ENCODE measurements around the gene CTBS. TPM values are rescaled to one million over a fixed set of nuclear protein-coding genes. Genes with fewer than 3 reads are reported as not detected.

CTBS gene
- total and polyA plus RNA-seq, 2 of the 13 experiments (the other 11 are each of a cell fraction or from before 2014, with no cell fraction given): 4.7 to 12.4 TPM

DNA sequence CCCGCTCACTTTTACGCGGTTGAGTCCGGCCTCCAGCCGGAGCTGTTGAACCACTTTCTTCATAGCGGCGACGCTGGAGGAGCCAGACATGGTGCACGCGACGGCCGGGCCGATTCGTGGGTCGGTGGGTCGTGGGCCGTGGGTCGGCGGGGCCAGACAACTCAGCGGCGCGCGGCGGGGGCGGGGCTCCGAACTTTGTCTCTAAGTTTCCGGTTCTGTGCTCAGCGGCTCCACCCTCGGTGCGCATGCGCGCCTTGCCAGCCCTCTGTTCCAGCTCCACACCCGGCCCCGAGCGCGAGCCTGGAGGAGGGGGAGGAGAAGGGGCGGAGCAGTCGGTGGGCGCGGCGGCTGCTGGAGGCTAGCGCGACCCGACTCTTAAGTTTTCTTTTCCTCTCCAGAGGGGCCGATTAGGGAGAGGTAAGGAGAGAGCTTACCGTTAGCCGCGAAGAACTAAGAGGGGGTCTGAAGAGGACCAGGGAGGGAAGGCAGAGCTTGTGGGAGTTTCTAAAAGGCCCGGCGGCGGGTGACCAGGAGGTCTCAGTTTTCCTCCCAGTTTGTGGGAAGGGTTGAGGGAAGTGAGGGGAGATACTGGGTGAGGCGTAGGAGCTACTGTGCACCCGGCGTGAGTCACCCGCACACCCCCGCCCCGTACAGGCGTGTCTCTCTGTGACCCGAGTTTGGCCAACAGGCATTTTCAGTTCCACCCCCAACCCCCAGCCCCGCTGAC, 68.1 kb downstream of the CTBS start, which contains the start of the genes GNG5 and SPATA1 (continued):
- TF ChIP-seq, protein P1, sequence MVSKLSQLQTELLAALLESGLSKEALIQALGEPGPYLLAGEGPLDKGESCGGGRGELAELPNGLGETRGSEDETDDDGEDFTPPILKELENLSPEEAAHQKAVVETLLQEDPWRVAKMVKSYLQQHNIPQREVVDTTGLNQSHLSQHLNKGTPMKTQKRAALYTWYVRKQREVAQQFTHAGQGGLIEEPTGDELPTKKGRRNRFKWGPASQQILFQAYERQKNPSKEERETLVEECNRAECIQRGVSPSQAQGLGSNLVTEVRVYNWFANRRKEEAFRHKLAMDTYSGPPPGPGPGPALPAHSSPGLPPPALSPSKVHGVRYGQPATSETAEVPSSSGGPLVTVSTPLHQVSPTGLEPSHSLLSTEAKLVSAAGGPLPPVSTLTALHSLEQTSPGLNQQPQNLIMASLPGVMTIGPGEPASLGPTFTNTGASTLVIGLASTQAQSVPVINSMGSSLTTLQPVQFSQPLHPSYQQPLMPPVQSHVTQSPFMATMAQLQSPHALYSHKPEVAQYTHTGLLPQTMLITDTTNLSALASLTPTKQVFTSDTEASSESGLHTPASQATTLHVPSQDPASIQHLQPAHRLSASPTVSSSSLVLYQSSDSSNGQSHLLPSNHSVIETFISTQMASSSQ (IDR thresholded peaks at IDR 0.05; ENCODE audit: low read depth): no peak
- TF ChIP-seq, protein P1 (CRISPR knock-in tag; IDR thresholded peaks at IDR 0.05; ENCODE audit: borderline replicate concordance): peak; percentile 17; the same call in 1 of the 2 replicates
- peak; percentile 48; the same call in 1 of the 2 replicates for TF ChIP-seq ZNF343 (CRISPR knock-in tag; IDR thresholded peaks at IDR 0.05)
- TF ChIP-seq FOXA3 (CRISPR knock-in tag; IDR thresholded peaks at IDR 0.05): 0 out of 2 replicates have a peak, but pooled peaks have one; percentile 7
- peak; percentile 84 for TF ChIP-seq HIVEP1 (CRISPR knock-in tag; IDR thresholded peaks at IDR 0.05)
- TF ChIP-seq SAP130 (CRISPR knock-in tag; IDR thresholded peaks at IDR 0.05; ENCODE audit: low read depth): peak; percentile 70
- TF ChIP-seq DMAP1 (CRISPR knock-in tag; IDR thresholded peaks at IDR 0.05): peak; percentile 74; the same call in 1 of the 2 replicates
- peak; percentile 73 for TF ChIP-seq HNRNPLL (IDR thresholded peaks at IDR 0.05; ENCODE audit: low read depth, low read length, poor library complexity, severe bottlenecking)
- TF ChIP-seq TCF12 (IDR thresholded peaks at IDR 0.05): no peak
- 0 out of 2 replicates have a peak, but pooled peaks have one; percentile 61 for TF ChIP-seq TCF12 (CRISPR knock-in tag; IDR thresholded peaks at IDR 0.05)
- peak; percentile 97 for TF ChIP-seq FOSL2 (CRISPR knock-in tag; IDR thresholded peaks at IDR 0.05)
- TF ChIP-seq ZNF772 (CRISPR knock-in tag; IDR thresholded peaks at IDR 0.05): 0 out of 2 replicates have a peak, but pooled peaks have one; percentile 39
- TF ChIP-seq ARID3A (IDR thresholded peaks at IDR 0.05; ENCODE audit: low read depth, low read length): no peak
- TF ChIP-seq POLR2AphosphoS5 (IDR thresholded peaks at IDR 0.05; ENCODE audit: low read depth, low read length): peak; percentile 76
- TF ChIP-seq SP1 (IDR thresholded peaks at IDR 0.05): no peak
- peak; percentile 69 for TF ChIP-seq SP1 (CRISPR knock-in tag; IDR thresholded peaks at IDR 0.05)
- TF ChIP-seq KMT2A (CRISPR knock-in tag; IDR thresholded peaks at IDR 0.05): peak; percentile 51; the same call in 1 of the 2 replicates
- TF ChIP-seq SKIL (CRISPR knock-in tag; IDR thresholded peaks at IDR 0.05; ENCODE audit: borderline replicate concordance): peak; percentile 62; the same call in 1 of the 2 replicates
- TF ChIP-seq SP5 (CRISPR knock-in tag; IDR thresholded peaks at IDR 0.05; ENCODE audit: borderline replicate concordance, low read depth): peak; percentile 97
- TF ChIP-seq KDM5B (CRISPR knock-in tag; IDR thresholded peaks at IDR 0.05; ENCODE audit: borderline replicate concordance): peak; percentile 66
- TF ChIP-seq, protein P2, sequence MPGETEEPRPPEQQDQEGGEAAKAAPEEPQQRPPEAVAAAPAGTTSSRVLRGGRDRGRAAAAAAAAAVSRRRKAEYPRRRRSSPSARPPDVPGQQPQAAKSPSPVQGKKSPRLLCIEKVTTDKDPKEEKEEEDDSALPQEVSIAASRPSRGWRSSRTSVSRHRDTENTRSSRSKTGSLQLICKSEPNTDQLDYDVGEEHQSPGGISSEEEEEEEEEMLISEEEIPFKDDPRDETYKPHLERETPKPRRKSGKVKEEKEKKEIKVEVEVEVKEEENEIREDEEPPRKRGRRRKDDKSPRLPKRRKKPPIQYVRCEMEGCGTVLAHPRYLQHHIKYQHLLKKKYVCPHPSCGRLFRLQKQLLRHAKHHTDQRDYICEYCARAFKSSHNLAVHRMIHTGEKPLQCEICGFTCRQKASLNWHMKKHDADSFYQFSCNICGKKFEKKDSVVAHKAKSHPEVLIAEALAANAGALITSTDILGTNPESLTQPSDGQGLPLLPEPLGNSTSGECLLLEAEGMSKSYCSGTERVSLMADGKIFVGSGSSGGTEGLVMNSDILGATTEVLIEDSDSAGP (CRISPR knock-in tag; IDR thresholded peaks at IDR 0.05; ENCODE audit: borderline replicate concordance): peak; percentile 83; the same call in 1 of the 2 replicates

Measured in HepG2 (cell line).